ENCODE results near the gene NANOS2.

DNA sequence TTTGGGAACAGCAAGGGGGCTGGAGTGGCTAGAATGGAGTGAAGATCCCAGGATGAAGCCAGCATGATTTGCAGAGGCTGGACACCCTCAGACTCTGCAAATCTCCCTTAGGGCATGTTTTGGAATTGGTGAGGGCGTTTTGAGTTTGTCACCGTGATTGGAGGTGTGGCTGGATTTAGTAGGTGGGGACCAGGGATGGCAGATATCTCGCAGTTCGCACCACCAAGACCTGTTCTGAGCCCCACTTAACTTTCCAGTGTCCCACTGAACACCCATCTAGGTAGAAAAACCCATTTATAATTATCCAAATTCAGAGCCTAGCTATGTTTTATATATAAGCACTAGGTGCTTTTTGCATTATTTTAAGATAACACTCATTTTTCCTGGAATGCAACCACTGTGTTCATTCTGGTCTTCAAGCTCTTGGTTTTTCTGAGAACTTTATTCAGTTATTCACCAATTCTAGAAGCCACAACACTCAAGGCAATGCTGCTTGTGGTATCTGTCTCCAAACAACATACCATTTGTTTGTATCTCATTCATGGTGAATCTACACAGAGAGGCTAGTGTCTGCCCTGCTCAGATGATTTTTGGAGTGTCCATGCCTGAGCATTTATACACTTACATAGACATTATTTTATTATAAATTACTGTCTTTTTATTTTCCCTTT lies 3.0 kb upstream of the NANOS2 start:
- TF ChIP-seq CTCF (conservative IDR thresholded peaks at IDR 0.05; ENCODE audit: low read depth, low read length) (no peak), EZH2 (IDR thresholded peaks at IDR 0.05; ENCODE audit: borderline replicate concordance, low read depth, low read length, poor library complexity, severe bottlenecking) (no peak)

All from A673 (cell line).